Measurements from ENCODE around the gene TXNL4B.

The TXNL4B gene

DNA sequence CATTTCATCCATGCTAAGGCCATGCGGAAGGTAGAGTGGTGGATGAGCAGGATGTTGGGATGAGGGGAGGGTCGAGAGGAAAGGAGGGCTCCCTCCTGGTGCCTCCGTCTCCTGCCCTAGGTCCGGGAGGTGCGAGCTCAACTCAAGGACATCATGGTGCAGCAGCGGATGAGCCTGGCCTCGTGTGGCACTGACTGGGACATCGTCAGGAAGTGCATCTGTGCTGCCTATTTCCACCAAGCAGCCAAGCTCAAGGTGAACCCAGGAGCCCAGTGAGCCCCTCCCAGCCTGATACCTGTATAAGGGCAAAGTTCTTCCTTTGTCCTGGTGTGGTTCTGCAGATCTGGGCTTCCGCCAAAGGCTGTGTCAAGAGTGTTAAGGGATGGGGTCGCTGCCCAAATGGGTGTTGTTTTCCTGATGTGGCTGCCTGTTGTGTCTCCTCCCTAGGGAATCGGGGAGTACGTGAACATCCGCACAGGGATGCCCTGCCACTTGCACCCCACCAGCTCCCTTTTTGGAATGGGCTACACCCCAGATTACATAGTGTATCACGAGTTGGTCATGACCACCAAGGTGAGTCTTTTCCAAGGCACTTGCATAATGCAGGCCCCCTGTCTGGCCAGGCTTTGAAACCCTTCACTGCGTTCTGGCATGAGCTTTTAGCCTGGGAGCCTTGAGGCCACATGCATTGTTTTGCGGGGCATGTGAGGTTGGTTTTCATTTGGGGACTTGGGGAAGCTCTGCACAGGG lies 15.1 kb upstream of the TXNL4B start:
- FAIRE-seq, result no peak
- DNase-seq (ENCODE audit: insufficient read length, low spot score), result no peak
- TF ChIP-seq SPI1 (IDR thresholded peaks at IDR 0.05; ENCODE audit: low read depth, low read length) (no peak), POLR2A (IDR thresholded peaks at IDR 0.05; ENCODE audit: low read depth, low read length) (no peak), POLR2AphosphoS5 (IDR thresholded peaks at IDR 0.05; ENCODE audit: low read depth, low read length) (no peak), POU2F2 (IDR thresholded peaks at IDR 0.05; ENCODE audit: low read depth, low read length) (no peak), PAX5 (IDR thresholded peaks at IDR 0.05; ENCODE audit: insufficient read depth, low read length, severe bottlenecking) (no peak), TAF1 (IDR thresholded peaks at IDR 0.05; ENCODE audit: low read depth, low read length) (no peak)

DNA sequence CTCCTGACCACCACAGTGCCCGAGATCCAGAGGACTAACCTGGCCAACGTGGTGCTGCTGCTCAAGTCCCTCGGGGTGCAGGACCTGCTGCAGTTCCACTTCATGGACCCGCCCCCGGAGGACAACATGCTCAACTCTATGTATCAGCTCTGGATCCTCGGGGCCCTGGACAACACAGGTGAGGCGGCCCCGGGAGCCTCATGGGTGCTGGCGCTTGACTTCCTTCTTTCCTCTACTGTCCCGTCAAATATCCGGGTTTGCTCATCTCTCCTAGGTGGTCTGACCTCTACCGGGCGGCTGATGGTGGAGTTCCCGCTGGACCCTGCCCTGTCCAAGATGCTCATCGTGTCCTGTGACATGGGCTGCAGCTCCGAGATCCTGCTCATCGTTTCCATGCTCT lies 14.0 kb upstream of the TXNL4B start:
- DNase-seq (ENCODE audit: insufficient read length, low spot score) (no peak), FAIRE-seq (no peak)
- TF ChIP-seq POU2F2 (IDR thresholded peaks at IDR 0.05; ENCODE audit: low read depth, low read length) (no peak), PAX5 (IDR thresholded peaks at IDR 0.05; ENCODE audit: insufficient read depth, low read length, severe bottlenecking) (no peak), POLR2AphosphoS5 (IDR thresholded peaks at IDR 0.05; ENCODE audit: low read depth, low read length) (no peak), TAF1 (IDR thresholded peaks at IDR 0.05; ENCODE audit: low read depth, low read length) (no peak), POLR2A (IDR thresholded peaks at IDR 0.05; ENCODE audit: low read depth, low read length) (no peak), SPI1 (IDR thresholded peaks at IDR 0.05; ENCODE audit: low read depth, low read length) (no peak)

DNA sequence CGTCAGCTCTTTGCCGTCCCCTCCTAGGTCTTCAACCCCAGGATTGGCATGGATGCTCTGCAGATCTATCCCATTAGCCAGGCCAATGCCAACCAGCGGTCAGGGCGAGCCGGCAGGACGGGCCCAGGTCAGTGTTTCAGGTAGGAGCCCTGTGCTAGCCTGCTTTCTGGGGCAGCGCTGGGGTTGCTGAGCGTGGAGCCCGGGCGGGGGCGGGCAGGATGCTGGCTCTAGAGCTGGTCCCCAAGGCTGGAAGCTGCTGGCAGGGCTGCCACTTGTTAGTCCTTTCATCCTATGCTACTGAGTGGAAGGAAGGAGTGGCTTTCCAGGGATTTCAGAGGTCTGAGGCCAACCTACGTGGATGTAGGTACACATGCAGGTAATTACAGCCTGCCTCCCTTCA lies 12.6 kb upstream of the TXNL4B start:
- no peak for DNase-seq (ENCODE audit: insufficient read length, low spot score)
- no peak for FAIRE-seq
- TF ChIP-seq POLR2AphosphoS5 (IDR thresholded peaks at IDR 0.05; ENCODE audit: low read depth, low read length) (no peak), POLR2A (IDR thresholded peaks at IDR 0.05; ENCODE audit: low read depth, low read length) (no peak), POU2F2 (IDR thresholded peaks at IDR 0.05; ENCODE audit: low read depth, low read length) (no peak), TAF1 (IDR thresholded peaks at IDR 0.05; ENCODE audit: low read depth, low read length) (no peak), PAX5 (IDR thresholded peaks at IDR 0.05; ENCODE audit: insufficient read depth, low read length, severe bottlenecking) (no peak), SPI1 (IDR thresholded peaks at IDR 0.05; ENCODE audit: low read depth, low read length) (no peak)

DNA sequence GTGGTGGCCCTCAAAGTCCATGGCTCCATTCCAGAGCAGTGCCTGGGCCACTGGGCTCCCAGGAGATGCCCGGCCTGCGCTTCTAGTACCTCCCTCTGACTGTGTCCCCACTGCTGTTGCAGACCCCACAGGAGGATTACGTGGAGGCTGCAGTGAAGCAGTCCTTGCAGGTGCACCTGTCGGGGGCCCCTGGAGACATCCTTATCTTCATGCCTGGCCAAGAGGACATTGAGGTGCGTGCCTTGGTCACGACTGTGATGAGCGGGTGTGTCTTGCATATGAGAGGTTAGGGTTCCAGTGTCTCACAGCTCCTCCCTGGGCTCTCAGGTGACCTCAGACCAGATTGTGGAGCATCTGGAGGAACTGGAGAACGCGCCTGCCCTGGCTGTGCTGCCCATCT lies 11.5 kb upstream of the TXNL4B start:
- TF ChIP-seq POLR2A (IDR thresholded peaks at IDR 0.05; ENCODE audit: low read depth, low read length) (no peak), POLR2AphosphoS5 (IDR thresholded peaks at IDR 0.05; ENCODE audit: low read depth, low read length) (no peak), TAF1 (IDR thresholded peaks at IDR 0.05; ENCODE audit: low read depth, low read length) (no peak), POU2F2 (IDR thresholded peaks at IDR 0.05; ENCODE audit: low read depth, low read length) (no peak), PAX5 (IDR thresholded peaks at IDR 0.05; ENCODE audit: insufficient read depth, low read length, severe bottlenecking) (no peak), SPI1 (IDR thresholded peaks at IDR 0.05; ENCODE audit: low read depth, low read length) (no peak)
- no peak for FAIRE-seq
- no peak for DNase-seq (ENCODE audit: insufficient read length, low spot score)

DNA sequence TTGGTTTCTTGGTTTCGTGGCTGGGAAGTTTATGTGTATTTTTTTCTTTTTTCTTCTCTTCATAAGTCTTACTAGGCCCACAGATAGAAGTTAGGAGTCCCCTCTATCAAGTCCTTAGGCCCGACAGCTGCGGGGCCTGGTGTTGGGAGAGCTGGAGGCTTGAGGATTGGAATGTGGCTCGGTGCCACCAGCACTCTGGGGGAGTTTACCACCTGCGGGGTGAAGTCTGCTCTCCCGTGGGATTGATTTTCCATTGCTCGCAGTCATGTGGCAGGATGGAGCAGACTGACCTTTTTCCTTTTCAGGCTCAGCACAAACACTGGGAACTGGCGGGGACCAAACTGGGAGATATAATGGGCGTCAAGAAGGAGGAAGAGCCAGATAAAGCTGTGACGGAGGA lies 7.8 kb upstream of the TXNL4B start:
- TF ChIP-seq PAX5 (IDR thresholded peaks at IDR 0.05; ENCODE audit: insufficient read depth, low read length, severe bottlenecking) (no peak), POU2F2 (IDR thresholded peaks at IDR 0.05; ENCODE audit: low read depth, low read length) (no peak), POLR2AphosphoS5 (IDR thresholded peaks at IDR 0.05; ENCODE audit: low read depth, low read length) (no peak), SPI1 (IDR thresholded peaks at IDR 0.05; ENCODE audit: low read depth, low read length) (no peak), TAF1 (IDR thresholded peaks at IDR 0.05; ENCODE audit: low read depth, low read length) (no peak), POLR2A (IDR thresholded peaks at IDR 0.05; ENCODE audit: low read depth, low read length) (no peak)
- DNase-seq (ENCODE audit: insufficient read length, low spot score), result no peak
- FAIRE-seq, result no peak

DNA sequence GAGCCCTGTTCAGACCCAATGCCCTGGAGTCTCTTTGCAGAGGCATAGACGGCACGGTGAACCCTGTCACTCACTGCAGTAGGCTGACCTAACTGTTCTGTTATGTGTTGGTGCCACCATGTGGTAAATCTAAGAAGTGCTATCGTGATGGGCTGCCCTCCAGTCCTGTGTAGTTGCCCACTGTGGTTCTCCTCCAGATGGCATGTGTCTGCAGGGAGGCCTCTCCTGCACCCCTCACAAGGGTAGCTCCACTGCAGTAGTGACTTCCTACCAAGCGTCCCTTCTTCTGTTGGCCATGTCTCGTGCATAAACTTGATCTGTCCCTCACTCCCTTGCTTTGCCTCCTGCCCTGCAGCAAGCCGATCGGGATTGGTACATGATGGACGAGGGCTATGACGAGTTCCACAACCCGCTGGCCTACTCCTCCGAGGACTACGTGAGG lies 6.0 kb upstream of the TXNL4B start:
- TF ChIP-seq TAF1 (IDR thresholded peaks at IDR 0.05; ENCODE audit: low read depth, low read length), result no peak
- no peak for TF ChIP-seq POLR2AphosphoS5 (IDR thresholded peaks at IDR 0.05; ENCODE audit: low read depth, low read length)
- FAIRE-seq (peak; percentile 96), DNase-seq (ENCODE audit: insufficient read length, low spot score) (peak; percentile 56)

DNA sequence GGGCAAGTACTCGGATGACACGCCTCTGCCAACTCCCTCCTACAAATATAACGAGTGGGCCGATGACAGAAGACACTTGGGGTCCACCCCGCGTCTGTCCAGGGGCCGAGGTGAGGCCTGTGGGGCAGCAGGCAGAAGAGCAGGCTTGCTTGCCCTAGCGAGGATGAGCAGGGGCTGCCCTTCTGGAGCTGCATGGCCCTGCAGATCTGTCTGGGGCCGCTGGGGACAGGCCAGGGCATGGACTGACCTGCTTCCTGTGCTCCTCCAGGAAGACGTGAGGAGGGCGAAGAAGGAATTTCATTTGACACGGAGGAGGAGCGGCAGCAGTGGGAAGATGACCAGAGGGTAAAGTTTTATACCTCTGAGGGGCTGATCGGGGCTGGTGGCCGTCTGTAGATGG lies 5.5 kb upstream of the TXNL4B start:
- no peak for TF ChIP-seq POLR2AphosphoS5 (IDR thresholded peaks at IDR 0.05; ENCODE audit: low read depth, low read length)
- no peak for TF ChIP-seq TAF1 (IDR thresholded peaks at IDR 0.05; ENCODE audit: low read depth, low read length)
- no peak for TF ChIP-seq POU2F2 (IDR thresholded peaks at IDR 0.05; ENCODE audit: low read depth, low read length)
- no peak for TF ChIP-seq PAX5 (IDR thresholded peaks at IDR 0.05; ENCODE audit: insufficient read depth, low read length, severe bottlenecking)
- no peak for TF ChIP-seq POLR2A (IDR thresholded peaks at IDR 0.05; ENCODE audit: low read depth, low read length)
- TF ChIP-seq SPI1 (IDR thresholded peaks at IDR 0.05; ENCODE audit: low read depth, low read length), result no peak
- DNase-seq (ENCODE audit: insufficient read length, low spot score), result no peak
- FAIRE-seq, result no peak

DNA sequence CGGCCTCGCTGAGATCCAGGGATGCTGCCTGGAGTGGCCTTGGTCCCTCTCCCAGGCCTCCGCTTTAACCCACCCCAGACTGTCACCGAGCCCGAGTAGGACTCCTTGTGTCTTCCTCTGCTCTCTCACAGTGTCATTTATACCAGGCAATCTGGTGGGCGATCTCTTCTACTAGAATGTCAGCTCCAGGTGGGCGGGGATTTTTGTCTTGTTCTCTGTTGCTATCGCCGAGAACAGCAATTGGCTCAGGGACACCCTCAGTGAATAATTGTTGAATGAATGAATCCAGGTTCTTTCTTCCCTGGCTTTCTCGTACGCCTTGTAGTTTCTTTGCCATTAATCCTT lies 818 bp upstream of the TXNL4B start:
- no peak for FAIRE-seq
- DNase-seq (ENCODE audit: insufficient read length, low spot score), result no peak
- no peak for TF ChIP-seq TAF1 (IDR thresholded peaks at IDR 0.05; ENCODE audit: low read depth, low read length)
- no peak; the same call in 1 of the 2 replicates for TF ChIP-seq POLR2A (IDR thresholded peaks at IDR 0.05; ENCODE audit: low read depth, low read length)
- TF ChIP-seq POLR2AphosphoS5 (IDR thresholded peaks at IDR 0.05; ENCODE audit: low read depth, low read length), result no peak
- TF ChIP-seq SPI1 (IDR thresholded peaks at IDR 0.05; ENCODE audit: low read depth, low read length), result no peak
- TF ChIP-seq POU2F2 (IDR thresholded peaks at IDR 0.05; ENCODE audit: low read depth, low read length), result no peak
- no peak for TF ChIP-seq PAX5 (IDR thresholded peaks at IDR 0.05; ENCODE audit: insufficient read depth, low read length, severe bottlenecking)

DNA sequence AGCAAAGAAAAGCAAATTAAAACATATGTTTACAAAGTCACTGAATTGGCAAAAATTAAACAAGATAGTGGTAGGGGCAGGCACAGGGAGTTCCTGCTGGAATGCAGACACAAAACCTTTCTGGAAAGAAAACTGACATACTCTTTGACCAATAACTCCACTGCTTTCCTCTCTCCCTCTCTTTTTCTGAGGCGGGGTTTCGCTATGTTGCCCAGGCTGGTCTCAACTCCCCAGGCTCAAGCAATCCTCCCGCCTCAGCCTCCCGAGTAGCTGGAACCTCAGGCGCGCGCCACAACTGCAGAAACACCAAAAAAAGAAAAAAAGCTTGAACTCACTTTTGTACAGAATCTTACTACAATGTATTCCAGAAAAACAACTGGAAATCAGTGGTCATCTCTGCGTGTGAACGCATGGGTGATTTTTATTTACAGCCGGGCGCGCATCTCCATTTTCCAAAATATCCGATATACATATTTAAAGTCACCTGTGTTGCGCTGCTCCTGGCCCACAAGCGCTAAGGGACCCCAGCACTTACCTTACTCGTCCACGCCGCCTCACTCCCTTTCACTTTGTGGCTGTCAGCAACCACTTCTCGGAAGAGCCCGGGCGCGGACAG lies 480 bp downstream of the TXNL4B start:
- no peak for TF ChIP-seq POLR2AphosphoS5 (IDR thresholded peaks at IDR 0.05; ENCODE audit: low read depth, low read length)
- no peak for TF ChIP-seq TAF1 (IDR thresholded peaks at IDR 0.05; ENCODE audit: low read depth, low read length)
- TF ChIP-seq POLR2A (IDR thresholded peaks at IDR 0.05; ENCODE audit: low read depth, low read length), result no peak
- no peak for TF ChIP-seq POU2F2 (IDR thresholded peaks at IDR 0.05; ENCODE audit: low read depth, low read length)
- no peak for TF ChIP-seq PAX5 (IDR thresholded peaks at IDR 0.05; ENCODE audit: insufficient read depth, low read length, severe bottlenecking)
- no peak for TF ChIP-seq SPI1 (IDR thresholded peaks at IDR 0.05; ENCODE audit: low read depth, low read length)
- no peak for DNase-seq (ENCODE audit: insufficient read length, low spot score)
- FAIRE-seq, result no peak
